ENCODE results near the gene HNRNPAB.

DNA sequence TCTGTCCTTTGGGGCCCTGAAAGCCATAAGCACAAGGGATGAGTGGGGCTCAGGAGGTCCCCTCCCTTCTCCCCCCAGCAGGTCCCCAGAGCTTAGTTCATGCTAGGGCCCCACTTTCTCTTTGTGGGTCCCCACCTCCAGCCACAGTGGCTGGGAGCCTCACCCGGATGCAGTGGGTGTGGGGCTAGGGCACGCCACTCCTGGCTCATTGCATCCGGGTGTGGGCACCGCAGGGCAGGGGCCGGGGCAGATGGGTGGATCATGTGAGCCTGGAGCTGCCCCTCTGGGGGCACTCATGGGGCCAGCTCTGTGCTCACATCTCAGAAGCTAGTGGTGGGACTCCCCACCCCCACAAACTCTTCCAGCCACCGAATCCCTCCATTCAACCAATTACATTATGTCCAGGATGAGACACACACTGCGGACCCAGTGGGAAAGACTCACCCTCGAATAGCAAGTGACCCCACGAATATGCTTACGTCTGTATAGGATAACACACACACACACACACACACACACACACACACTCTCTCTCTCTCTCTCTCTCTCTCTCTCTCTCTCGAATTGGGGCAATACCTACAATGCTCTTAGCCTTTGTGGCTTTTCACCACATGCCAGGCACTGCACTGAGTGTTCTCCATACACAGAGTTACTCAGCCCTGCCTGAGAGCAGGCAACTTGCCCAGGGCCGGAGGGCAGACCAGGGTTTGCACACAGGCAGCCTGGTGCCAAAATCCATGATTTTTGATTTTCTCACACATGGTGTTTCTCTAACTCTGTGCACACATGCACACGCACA, 45.1 kb downstream of the HNRNPAB start:
- TF ChIP-seq EZH2 (IDR thresholded peaks at IDR 0.05; ENCODE audit: insufficient read depth, poor library complexity, severe bottlenecking) (no peak), EZH2phosphoT487 (IDR thresholded peaks at IDR 0.05; ENCODE audit: insufficient read depth, low read depth) (no peak)
